ENCODE measurements around the gene IER3.
"Not testable (repeated sequence)": the region's sequence is repeated elsewhere in the genome, so short reads cannot be mapped to it uniquely, and the experiment has no call there.

The IER3 gene

DNA sequence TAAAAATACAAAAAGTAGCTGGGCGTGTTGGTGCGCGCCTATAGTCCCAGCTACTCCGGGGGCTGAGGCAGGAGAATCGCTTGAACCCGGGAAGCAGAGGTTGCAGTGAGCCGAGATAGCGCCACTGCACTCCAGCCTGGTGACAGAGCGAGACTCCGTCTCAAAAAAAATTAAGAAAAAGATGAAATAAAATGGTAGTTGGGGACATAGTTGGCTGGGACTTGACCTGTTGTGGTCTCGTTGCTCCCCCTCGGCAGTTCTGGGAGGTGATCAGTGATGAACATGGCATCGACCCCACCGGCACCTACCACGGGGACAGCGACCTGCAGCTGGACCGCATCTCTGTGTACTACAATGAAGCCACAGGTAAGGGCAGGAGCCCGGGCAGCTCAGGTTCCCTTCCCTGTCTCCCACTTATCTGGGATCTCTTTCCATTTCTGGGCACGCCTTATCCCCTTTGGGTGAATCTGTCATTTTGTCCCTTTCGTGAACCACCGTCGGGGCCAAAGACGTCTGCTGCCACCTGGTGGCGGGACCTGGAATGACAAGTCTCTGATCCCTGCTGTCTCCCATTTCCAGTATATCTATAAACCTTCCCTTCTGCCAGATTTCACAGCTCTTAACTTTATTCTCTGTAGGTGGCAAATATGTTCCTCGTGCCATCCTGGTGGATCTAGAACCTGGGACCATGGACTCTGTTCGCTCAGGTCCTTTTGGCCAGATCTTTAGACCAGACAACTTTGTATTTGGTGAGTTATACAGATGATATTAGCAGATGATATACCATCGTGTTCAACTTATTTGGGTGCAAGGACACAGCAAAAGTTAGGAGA lies 21.9 kb downstream of the IER3 start:
- no peak for DNase-seq

DNA sequence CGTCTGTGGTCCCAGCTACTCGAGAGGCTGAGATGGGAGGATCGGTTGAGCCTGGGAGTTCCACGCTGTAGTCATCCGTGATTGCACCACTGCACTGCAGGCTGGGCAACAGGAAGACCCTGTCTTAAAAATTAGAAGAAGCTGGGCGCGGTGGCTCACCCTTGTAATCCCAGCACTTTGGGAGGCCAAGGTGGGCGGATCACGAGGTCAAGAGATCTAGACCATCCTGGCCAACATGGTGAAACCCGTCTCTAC lies 22.4 kb downstream of the IER3 start:
- not testable (repeated sequence) for DNase-seq

GRCh38 chr6:30721198-30722024 lies 22.9 kb downstream of the IER3 start:
- peak; percentile 38 for DNase-seq

DNA sequence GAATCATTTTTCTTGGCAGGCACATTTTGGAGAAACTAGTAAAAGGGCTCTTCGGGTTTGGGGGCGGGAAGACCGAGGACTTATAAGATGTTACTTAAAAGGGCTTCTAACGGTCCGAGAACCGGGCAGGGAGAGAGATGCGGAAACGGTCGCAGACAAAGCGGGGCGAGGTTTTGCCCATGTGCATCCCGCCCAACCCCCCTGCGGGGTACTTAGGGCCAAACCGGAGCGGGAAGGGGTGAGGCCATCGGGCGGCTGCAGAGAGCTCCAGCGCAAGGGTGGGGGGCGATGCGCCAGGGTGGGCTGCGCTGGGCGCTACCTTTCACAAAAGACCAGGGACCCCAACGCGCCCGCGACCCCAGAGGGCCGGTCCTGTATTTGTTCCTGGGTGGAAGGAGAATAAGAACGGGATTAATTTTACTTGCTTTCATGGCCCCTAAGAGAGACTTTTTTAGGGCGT lies 23.6 kb downstream of the IER3 start:
- no peak for DNase-seq

DNA sequence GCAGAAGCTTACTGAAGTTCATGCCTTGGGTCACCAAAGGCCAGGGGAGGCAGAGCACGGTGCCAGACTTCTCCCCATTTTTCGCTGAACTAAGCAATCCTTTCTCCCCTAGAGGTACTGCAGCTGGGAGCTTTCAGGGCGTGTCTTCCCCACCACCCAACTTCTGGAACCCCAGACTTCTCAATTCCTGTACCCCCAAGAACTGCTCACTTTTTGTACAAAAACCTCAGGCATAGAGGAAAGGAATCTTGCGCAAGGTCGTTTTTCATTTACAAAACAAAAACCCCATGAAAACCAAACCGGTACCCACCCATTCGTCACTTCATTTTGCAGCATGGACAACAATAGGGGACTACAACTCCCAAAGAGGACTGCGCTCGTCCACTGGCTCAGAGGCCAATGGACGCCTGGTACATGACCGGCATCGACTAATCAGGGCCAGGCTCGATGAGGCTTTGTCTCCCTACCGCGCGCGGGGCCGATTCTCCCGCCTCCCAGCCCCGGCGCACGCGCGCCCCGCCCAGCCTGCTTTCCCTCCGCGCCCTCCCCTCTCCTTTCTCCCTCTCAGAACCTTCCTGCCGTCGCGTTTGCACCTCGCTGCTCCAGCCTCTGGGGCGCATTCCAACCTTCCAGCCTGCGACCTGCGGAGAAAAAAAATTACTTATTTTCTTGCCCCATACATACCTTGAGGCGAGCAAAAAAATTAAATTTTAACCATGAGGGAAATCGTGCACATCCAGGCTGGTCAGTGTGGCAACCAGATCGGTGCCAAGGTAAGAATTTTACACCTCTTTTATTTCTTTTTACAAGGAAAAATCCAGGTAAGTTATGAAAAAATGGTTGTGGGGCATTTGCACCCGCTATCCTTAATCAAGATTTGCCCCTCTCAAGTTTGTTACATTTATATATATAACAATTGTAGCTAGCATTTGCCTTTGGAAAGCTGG lies 24.3 kb downstream of the IER3 start, which contains the start of gene TUBB:
TUBB (plus strand) TSS at position 562 of the 947 bp plus-strand sequence; CDS start at position 717, 155 bp downstream.
- peak; percentile 90 for DNase-seq

GRCh38 chr6:30719356-30719755 lies 25.0 kb downstream of the IER3 start:
- DNase-seq = no peak

DNA sequence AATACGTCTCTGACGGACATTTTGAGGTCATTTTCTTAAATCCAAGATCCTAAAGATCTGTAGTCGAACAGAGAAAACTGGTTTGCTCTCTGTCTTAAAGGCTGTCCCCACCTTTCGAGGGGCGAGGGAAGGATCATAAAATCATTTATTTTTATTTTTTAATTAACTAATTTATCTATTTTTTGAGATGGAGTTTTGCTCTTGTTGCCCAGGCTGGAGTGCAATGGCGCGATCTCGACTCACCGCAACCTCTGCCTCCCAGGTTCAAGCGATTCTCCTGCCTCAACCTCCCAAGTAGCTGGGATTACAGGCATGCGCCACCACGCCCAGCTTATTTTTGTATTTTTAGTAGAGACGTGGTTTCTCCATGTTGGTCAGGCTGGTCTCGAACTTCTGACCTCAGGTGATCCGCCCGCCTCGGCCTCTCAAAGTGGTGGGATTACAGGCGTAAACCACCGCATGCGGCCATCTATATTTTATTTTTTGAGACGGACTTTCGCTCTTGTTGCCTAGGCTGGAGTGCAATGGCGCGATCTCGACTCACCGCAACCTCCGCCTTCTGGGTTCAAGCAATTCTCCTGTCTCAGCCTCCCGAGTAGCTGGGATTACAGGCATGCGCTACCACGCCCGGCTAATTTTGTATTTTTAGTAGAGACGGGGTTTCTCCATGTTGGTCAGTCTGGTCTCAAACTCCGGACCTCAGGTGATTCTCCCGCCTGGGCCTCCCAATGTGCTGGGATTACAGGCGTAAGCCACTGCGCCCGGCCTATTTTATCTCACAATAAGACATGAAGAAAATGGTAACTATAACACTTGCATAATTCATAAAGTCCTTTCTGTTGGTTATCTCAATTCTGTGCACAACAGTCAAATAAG lies 26.3 kb downstream of the IER3 start:
- DNase-seq = not testable (repeated sequence)

DNA sequence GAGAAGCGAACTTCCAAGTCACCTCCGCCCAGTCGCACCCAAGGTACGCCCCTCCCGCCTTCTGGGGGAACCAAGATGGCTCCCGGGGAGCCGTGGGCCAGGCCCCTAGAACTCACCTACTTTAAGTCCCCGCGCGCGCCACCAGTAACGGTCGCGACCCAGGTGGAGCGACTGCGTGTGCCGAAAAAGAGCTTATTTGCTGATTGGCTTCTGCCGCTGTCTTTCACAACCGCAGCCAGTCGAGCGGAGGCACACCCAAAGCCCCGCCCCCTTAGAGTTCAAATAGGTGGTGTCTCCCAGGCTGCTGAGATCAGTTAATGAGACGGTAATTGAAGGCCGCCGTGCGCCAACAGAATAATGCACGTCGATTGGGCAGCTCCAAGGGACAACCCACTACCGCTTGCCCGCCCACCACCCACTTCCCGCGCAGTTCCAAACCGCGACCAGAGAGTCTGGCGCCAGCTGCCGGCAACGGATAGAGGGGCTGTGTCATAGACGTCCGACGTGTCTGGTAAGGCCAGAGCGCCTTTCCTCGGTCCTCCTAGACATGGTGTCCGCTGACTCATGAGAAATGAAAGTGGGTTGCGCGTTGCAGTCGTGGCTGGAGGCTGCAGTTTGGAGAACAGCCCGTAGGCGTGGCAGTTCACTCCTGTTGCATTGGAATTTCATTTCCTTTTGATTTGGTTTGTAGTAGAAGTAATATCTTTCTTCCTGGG lies 27.1 kb downstream of the IER3 start, which contains the start of gene MDC1:
MDC1 (minus strand) TSS at position 153 of the 716 bp plus-strand sequence. CDS start 2,106 bp downstream, outside the sequence.
- DNase-seq = peak; percentile 95

- DNase-seq = no peak
Observed at GRCh38 chr6:30716879-30717128, 27.5 kb downstream of the IER3 start.

- no peak for DNase-seq
Observed at GRCh38 chr6:30714263-30714662, 30.1 kb downstream of the IER3 start.

DNA sequence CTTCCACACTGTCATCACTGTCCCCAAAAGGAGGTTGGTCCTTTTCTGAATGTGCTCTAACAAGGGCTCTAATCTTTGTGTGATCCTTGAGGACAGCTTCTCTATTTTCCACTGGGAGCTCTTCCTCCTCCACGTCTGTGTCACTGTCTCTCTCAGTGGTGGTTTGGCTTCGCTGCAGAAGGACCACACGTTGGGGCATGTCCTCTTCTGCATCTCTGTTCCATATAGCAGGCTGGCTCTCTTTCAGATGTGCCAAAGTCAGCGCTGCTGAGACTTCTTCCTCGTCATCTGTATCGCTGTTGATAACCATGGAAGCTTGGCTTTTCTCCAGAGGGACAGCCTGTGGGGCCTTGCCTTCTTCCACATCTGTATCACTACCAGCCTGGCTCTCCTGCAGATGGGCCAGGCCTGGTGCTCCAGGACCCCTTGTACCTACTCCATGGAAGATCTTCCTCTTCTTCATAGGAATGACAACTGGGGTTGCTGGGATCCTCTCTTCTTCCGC lies 31.9 kb downstream of the IER3 start:
- DNase-seq = no peak

DNA sequence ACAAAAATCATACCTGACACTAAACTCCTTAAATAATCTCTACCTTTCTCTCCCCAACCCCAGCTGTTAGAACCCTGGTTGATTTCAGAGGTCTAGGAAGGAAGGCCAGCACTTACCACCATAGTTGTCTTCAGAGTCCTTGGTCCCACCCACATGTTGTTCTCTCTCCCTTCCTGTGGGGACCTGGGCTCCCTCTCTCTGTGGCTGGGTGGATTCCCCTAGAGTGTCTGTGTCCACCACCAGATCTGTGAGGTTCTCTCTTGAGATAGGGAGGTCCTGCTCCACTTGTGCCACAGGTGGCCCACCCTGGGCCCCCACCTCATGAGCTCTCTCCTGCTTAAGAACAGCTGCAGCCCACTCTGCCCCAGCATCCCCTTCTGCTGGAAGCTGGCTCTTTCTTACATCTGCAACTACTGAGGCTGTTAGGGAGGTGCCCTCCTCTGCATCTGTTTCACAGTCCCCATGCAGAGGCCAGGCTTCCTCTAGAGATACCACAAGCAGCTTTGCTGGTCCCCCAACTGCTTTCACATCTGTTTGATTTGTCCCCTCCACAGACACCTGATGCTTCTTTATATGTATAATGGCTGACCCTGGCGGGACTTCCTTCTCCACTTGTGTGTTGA lies 32.5 kb downstream of the IER3 start:
- no peak for DNase-seq

GRCh38 chr6:30709101-30709868 lies 35.1 kb downstream of the IER3 start:
- no peak for DNase-seq

GRCh38 chr6:30707281-30707850 lies 37.0 kb downstream of the IER3 start:
- DNase-seq = peak; percentile 58

DNA sequence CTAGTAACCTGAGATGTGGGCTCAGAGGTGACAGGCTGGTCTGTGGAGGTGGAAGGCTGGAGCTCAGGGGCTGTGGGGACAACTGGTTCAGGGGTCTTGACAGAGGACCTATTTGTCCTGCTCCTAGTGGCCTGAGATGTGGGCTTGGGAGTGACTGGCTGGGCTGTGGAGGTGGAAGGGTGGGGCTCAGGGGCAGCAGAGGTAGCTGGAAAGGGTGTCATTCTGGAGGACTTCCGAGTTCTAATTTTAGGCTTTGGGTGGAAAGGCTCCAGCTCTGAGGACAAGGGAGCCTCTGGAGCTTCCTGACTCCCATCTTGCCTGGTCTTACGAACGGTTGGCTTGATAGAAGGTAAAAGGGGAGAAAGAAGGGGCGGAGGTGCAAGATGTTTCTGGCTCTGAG lies 38.7 kb downstream of the IER3 start:
- DNase-seq = no peak

GRCh38 chr6:30703821-30704220 lies 40.5 kb downstream of the IER3 start:
- DNase-seq = no peak

DNA sequence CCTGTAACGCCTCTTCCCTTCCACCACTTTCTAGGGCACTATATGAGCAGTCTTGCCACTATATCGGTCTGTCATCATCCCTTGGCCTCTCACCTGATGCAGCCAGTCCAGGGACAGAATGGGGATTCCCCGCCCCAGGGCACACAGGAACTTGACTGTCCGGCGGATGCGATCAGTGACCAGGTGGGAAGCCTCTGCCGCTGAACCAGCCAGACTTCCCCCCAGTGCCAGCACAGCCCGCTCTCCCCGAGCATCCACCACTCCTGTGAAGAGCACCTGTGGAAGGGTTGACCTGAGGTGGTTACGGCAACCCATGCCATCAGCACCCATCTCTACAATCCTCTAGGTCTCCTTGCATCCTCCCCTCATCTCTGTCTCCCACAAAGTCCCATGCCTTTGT lies 41.3 kb downstream of the IER3 start:
- no peak for DNase-seq

DNA sequence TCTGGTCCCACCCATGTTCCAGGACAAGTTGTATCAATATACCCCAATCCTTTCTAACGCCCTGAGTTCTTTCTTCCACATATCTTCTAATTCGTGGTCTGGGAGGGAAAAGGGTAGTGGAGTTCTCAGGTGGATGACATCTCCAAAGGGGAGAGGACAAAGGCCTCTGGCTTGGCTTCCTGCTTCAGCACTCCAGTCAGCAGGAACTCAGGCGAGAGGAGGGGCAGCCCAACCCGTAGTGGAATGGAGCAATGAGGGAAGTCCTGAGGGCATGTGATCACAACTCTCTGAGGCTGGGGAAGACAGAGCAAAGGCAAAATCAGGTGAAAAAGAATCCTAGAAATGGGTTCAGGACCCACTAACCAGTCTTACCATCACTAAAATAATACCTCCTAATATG lies 44.0 kb downstream of the IER3 start:
- DNase-seq = no peak

DNA sequence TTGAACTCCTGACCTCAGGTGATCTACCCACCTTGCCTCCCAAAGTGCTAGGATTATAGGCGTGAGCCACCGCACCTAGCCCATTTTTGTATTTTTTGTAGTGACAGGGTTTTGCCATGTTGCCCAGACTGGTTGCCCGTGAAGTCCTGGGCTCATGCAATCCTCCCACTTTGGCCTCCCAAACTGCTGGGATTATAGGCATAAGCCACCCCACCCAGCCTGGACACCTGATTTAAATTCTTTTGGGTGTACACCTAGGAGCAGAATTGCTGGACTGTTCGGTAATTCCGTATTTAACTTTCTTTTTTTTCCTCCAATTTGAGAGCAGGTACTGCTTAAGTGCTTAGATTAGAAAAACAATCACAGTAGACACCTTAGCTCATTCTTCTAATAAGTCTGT lies 47.9 kb downstream of the IER3 start:
- DNase-seq = no peak

Measured in NCI-H187 treated with DMSO at 0.1 percent for 48 hours (cell line).